Measurements from ENCODE around the gene CDH12. TPM values are rescaled to one million over a fixed set of nuclear protein-coding genes. Genes with fewer than 3 reads are reported as not detected.

CDH12 gene
- total RNA-seq, 4 donors from 2014 or later = not detected

GRCh38 chr5:22593592-22593991 is 259.6 kb downstream of the CDH12 start:
- intact Hi-C loops (cut with DNase I) = no loop called here
- H3K4me1 ChIP-seq = no peaks in the 10 kb centered on the region
- no peak overlapping the region for H3K27ac ChIP-seq (replicated peaks in 1 of 4)
- no peak for DNase-seq (ENCODE audit: extremely low spot score)
- no peaks in the 10 kb centered on the region for H3K27me3 ChIP-seq
- WGBS = 100% methylated on average over 1 of the region's 1 CpG
- no peak for TF ChIP-seq CTCF (IDR thresholded peaks at IDR 0.05)
- no peaks in the 10 kb centered on the region for H3K36me3 ChIP-seq
- no peak overlapping the region for H3K4me3 ChIP-seq
- no peaks in the 10 kb centered on the region for H3K9me3 ChIP-seq

- intact Hi-C loops (cut with DNase I) = no loop called here
- H3K9me3 ChIP-seq = no peaks in the 10 kb centered on the region
These were observed 261.7 kb downstream of the CDH12 start for GRCh38 chr5:22591461-22591860.

GRCh38 chr5:22590677-22591268 is 262.4 kb downstream of the CDH12 start:
- intact Hi-C loops (cut with DNase I) = no loop called here
- WGBS = 85% methylated on average over 4 of the region's 4 CpGs
- Histone ChIP-seq H3K4me1 (no peaks in the 10 kb centered on the region), H3K27ac (replicated peaks in 1 of 4) (no peak overlapping the region), H3K36me3 (no peaks in the 10 kb centered on the region), H3K4me3 (no peak overlapping the region), H3K27me3 (no peaks in the 10 kb centered on the region), H3K9me3 (no peaks in the 10 kb centered on the region)
- DNase-seq (ENCODE audit: extremely low spot score) = no peak
- TF ChIP-seq EP300 (IDR thresholded peaks at IDR 0.05) (no peak), POLR2A (IDR thresholded peaks at IDR 0.05; ENCODE audit: low read depth) (no peak), CTCF (IDR thresholded peaks at IDR 0.05) (no peak), POLR2AphosphoS5 (IDR thresholded peaks at IDR 0.05) (no peak)

More at GRCh38 chr5:22591461-22591860, 261.7 kb downstream of the CDH12 start:
- Histone ChIP-seq H3K27ac (replicated peaks in 1 of 4) (no peak overlapping the region), H3K27me3 (no peaks in the 10 kb centered on the region), H3K36me3 (no peaks in the 10 kb centered on the region), H3K4me3 (no peak overlapping the region), H3K4me1 (no peaks in the 10 kb centered on the region)
- no peak for DNase-seq (ENCODE audit: extremely low spot score)
- TF ChIP-seq CTCF (IDR thresholded peaks at IDR 0.05) = no peak
- no peak for TF ChIP-seq POLR2AphosphoS5 (IDR thresholded peaks at IDR 0.05)
- no peak for TF ChIP-seq POLR2A (IDR thresholded peaks at IDR 0.05; ENCODE audit: low read depth)
- no peak for TF ChIP-seq EP300 (IDR thresholded peaks at IDR 0.05)

GRCh38 chr5:22577711-22578110 is 275.4 kb downstream of the CDH12 start:
- Histone ChIP-seq H3K9me3 (no peaks in the 10 kb centered on the region), H3K36me3 (no peaks in the 10 kb centered on the region), H3K27me3 (peaks cover 0 to 11% (median 0%) of the 10 kb centered on the region in 4 donors), H3K4me1 (no peaks in the 10 kb centered on the region), H3K4me3 (no peak overlapping the region), H3K27ac (replicated peaks in 1 of 4) (no peak overlapping the region)
- intact Hi-C loops (cut with DNase I) = no loop called here
- DNase-seq (ENCODE audit: extremely low spot score) = no peak
- no peak for TF ChIP-seq POLR2AphosphoS5 (IDR thresholded peaks at IDR 0.05)
- TF ChIP-seq CTCF (IDR thresholded peaks at IDR 0.05) = no peak
- no peak for TF ChIP-seq POLR2A (IDR thresholded peaks at IDR 0.05; ENCODE audit: low read depth)
- TF ChIP-seq EP300 (IDR thresholded peaks at IDR 0.05) = no peak
- WGBS = 84% methylated on average over 1 of the region's 1 CpG

GRCh38 chr5:22577006-22577405 is 276.1 kb downstream of the CDH12 start:
- intact Hi-C loops (cut with DNase I) = no loop called here
- no peaks in the 10 kb centered on the region for H3K36me3 ChIP-seq
- DNase-seq (ENCODE audit: extremely low spot score) = no peak
- no peaks in the 10 kb centered on the region for H3K9me3 ChIP-seq
- H3K4me1 ChIP-seq = no peaks in the 10 kb centered on the region
- no peak overlapping the region for H3K27ac ChIP-seq (replicated peaks in 1 of 4)
- WGBS = 88% methylated on average over 5 of the region's 5 CpGs
- no peak overlapping the region for H3K4me3 ChIP-seq
- H3K27me3 ChIP-seq = peaks cover 0 to 11% (median 0%) of the 10 kb centered on the region in 4 donors
- no peak for TF ChIP-seq POLR2AphosphoS5 (IDR thresholded peaks at IDR 0.05)
- TF ChIP-seq POLR2A (IDR thresholded peaks at IDR 0.05; ENCODE audit: low read depth) = no peak
- TF ChIP-seq EP300 (IDR thresholded peaks at IDR 0.05) = no peak
- no peak for TF ChIP-seq CTCF (IDR thresholded peaks at IDR 0.05)
